Omental fat pad (tissue), 4 donors: Measurements from ENCODE around the gene FAM200C. TPM values are rescaled to one million over a fixed set of nuclear protein-coding genes. Genes with fewer than 3 reads are reported as not detected.

Experiments used
- ATAC-seq: fragments of 150-250 bp; one replicate; pipeline ENCODE4 v1.9.1; 2016; ENCODE audit warnings: mild to moderate bottlenecking, moderate library complexity; ENCODE audit not compliant: low FRiP score
- DNase-seq: peaks from one replicate; pipeline ENCODE4 v3.0.0-alpha.2; 2019; ENCODE audit warnings: low spot score
- total RNA-seq, 4 donors: library from RNA; depleted of rRNA; stranded (reverse); fragments of >200 nt; gene quantifications; one replicate each; pipeline ENCODE4 v1.1.0, GENCODE V29; 2016
- TF ChIP-seq, protein P1 (sequence below), 3 donors: fragments of 450-650 bp; IDR thresholded peaks; one replicate each; pipeline ENCODE4 v1.5.1; 2016 to 2017; ENCODE audit warnings: antibody characterized with exemption in 3 of 3, mild to moderate bottlenecking in 3 of 3, moderate library complexity in 2 of 3

Gene FAM200C
- total RNA-seq, 4 donors from 2014 or later, result 0.84 to 5.7 (median 2.5) TPM

DNA sequence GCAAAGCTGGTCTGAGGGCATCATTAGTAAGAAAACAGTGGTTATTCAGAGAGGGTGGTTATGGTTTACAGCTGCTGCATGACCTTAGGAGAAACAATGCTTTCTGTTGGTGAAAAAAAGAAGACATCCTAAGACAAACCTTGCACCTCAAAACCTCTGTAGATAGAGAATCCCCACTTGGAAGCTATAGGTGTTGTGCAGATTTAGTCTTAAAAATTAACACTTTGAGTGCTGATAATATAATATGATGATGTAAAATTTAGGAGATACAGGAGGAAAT is 20.4 kb upstream of the FAM200C start:
- DNase-seq (no peak), ATAC-seq (no peak)
- TF ChIP-seq, protein P1, sequence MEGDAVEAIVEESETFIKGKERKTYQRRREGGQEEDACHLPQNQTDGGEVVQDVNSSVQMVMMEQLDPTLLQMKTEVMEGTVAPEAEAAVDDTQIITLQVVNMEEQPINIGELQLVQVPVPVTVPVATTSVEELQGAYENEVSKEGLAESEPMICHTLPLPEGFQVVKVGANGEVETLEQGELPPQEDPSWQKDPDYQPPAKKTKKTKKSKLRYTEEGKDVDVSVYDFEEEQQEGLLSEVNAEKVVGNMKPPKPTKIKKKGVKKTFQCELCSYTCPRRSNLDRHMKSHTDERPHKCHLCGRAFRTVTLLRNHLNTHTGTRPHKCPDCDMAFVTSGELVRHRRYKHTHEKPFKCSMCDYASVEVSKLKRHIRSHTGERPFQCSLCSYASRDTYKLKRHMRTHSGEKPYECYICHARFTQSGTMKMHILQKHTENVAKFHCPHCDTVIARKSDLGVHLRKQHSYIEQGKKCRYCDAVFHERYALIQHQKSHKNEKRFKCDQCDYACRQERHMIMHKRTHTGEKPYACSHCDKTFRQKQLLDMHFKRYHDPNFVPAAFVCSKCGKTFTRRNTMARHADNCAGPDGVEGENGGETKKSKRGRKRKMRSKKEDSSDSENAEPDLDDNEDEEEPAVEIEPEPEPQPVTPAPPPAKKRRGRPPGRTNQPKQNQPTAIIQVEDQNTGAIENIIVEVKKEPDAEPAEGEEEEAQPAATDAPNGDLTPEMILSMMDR (IDR thresholded peaks at IDR 0.05), result no peak

- TF ChIP-seq, protein P1 (IDR thresholded peaks at IDR 0.05), result no peak
- DNase-seq (no peak), ATAC-seq (peak; percentile 4)
Measured at GRCh38 chr5:160419458-160420330, 19.8 kb upstream of the FAM200C start.

DNA sequence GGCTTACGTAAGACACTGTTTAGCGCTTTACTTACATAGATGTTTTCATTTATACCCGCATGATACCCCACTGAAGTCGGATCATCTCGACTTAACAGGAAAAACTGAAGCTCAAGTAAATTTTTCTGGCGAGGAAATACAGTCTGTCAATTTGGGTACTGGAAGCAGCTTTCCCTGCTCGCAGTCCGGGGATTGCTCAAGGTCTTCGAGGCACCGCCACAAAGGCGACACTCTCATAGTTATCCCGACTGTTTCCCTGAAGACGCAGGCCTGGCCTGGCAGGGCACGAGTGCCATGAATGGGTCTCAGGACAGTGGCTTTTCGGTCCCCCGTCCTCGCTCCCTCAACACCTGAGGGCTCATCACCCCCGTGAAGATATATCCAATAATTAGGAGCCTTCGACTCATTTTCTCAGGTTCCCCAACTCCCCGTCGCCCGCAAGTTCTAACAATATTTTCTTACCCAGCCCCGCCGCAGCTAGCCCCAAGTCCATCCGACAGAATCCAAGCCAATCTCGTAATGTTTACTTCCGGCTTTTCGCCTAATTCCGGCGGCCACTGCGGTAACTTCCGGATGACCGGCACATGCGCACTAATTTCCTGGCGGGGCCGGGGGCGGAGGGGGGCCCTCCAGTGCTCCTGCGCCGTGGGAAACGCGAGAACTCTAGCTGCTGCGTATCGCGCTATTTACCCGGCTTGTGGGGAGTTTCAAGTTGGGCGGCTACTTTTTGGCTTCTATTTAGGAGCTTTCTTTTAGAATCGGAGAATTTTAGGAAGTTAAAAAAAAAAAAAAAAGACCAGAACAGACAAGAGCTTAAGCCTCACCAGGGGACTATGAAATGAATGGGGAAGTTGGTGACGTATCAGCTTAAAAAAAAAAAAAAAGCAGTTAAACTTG is 19.0 kb upstream of the FAM200C start, which contains the start of gene SLU7:
TSS of gene SLU7 (minus strand) at position 521 of the 897 bp plus-strand sequence. CDS start 3,787 bp downstream, outside the sequence.
- TF ChIP-seq, protein P1 (IDR thresholded peaks at IDR 0.05), result no peak
- peak; percentile 83 for DNase-seq
- ATAC-seq, result peak; percentile 88

DNA sequence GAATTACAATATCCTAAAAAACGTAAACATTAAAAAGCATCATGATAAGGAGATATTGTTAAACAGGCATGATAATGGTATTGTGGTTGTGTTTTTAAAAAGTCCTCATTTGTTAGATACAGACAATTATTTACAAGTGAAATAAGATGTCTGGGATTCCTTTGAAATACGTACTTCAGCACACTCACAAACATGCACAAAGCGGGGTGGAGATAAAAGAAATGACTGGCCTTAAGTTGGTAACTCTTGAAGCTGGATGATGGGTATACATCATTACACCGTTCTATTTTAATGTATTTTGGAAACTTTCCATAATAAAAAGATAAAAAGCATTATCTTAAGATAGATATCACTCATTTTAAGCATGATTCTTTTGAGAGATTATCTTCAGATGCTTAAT is 1.0 kb downstream of the FAM200C start:
- DNase-seq (no peak), ATAC-seq (no peak)
- TF ChIP-seq, protein P1 (IDR thresholded peaks at IDR 0.05), result no peak

- ATAC-seq (no peak), DNase-seq (no peak)
- TF ChIP-seq, protein P1 (IDR thresholded peaks at IDR 0.05), result no peak
Measured at GRCh38 chr5:160397492-160397891, 2.4 kb downstream of the FAM200C start.

DNA sequence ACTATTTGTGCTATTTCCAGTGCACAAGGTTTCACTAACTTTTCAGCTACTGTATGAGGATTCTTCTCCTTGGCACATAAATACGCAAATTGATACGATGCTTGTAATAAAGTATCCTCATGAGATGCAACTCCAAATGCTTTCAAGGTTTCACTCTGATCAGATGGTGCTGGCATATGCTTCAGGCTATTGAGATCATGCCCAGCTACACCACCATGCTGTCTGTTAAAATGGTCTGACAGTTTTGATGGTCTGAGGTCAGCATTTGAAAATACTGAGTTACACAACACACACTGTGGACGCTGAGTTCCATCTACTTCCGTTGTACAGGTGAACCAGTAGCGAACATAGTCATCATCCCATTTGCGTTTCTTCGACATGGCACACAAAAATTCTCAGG is 4.7 kb downstream of the FAM200C start:
- TF ChIP-seq, protein P1 (IDR thresholded peaks at IDR 0.05), result no peak
- ATAC-seq (no peak), DNase-seq (no peak)
